Cardiac muscle cell (in vitro differentiated cells and primary cell): ENCODE measurements around the gene MYH9. TPM values are rescaled to one million over a fixed set of nuclear protein-coding genes. Genes with fewer than 3 reads are reported as not detected.

Experiments
- DNase-seq, 2 donors: peaks; one replicate each; pipeline versions ENCODE4 v3.0.0 to v3.0.0-alpha.2; 2010 to 2017; ENCODE audit warnings: low read depth in 1 of 2, low spot score in 1 of 2
- H3K27ac ChIP-seq: fragments of 200-600 bp; sonication (generic); 2 replicates; pipeline ENCODE4 v1.5.1; 2016
- H3K27me3 ChIP-seq: fragments of 200-600 bp; sonication (generic); 2 replicates; pipeline ENCODE4 v1.6.0; 2016; ENCODE audit warnings: control low read depth
- H3K36me3 ChIP-seq: fragments of 200-600 bp; sonication (generic); 2 replicates; pipeline ENCODE4 v1.5.1; 2016; ENCODE audit warnings: control low read depth
- H3K4me1 ChIP-seq: fragments of 200-600 bp; sonication (generic); 2 replicates; pipeline ENCODE4 v1.8.1; 2017; ENCODE audit warnings: low read depth, mild to moderate bottlenecking, mixed run types
- H3K4me3 ChIP-seq: fragments of 200-600 bp; sonication (generic); 2 replicates; pipeline ENCODE4 v1.5.1; 2016; ENCODE audit warnings: mild to moderate bottlenecking
- H3K9me3 ChIP-seq: fragments of 200-600 bp; sonication (generic); 2 replicates; pipeline ENCODE4 v1.5.1; 2017; ENCODE audit warnings: low read depth, mild to moderate bottlenecking, control low read depth
- polyA plus RNA-seq: library from polyadenylated mRNA; unstranded; fragments of >200 nt; fragmentation: Nextera tagmentation; extraction: Ambion mirVana; gene quantifications from 2 replicates; pipeline ENCODE4 v1.2.1, GENCODE V29; 2016
- total RNA-seq: library from RNA; depleted of rRNA; stranded (reverse); fragments of >200 nt; gene quantifications from 2 replicates; pipeline ENCODE4 v1.2.3, GENCODE V29; 2016
- TF ChIP-seq, protein P1 (sequence below): IDR thresholded peaks from 2 replicates; pipeline ENCODE4 v1.5.1; 2012; ENCODE audit warnings: low read depth, mild to moderate bottlenecking, low read length

The MYH9 gene
- total and polyA plus RNA-seq, 2 experiments from 2014 or later: 88.7 to 174 TPM

DNA sequence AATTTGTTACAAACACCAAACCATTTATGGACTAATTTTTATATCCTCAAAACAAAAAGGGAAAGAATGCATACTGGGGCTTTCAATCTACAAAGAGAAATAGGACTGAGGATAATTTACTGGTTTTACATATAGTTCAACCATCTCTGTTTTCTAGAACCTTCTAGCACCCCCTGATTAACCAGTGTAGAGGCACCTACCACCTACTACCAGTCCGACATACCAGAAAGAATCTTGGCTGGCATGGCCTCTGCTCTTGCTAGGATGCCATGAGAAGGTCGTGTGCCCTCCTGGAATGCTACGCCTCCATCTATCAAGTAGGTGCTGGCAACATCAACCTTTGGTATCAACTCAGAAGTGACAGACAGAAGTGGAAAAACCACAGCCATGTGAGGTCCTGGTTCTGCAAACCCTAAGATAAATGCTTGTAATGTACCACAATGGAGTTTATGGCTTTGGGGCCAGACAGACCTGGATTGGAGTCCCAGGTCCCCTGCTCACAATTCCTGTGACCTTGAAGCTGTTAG, 28.2 kb downstream of the MYH9 start:
- peaks cover 46% of the 10 kb centered on the region for H3K4me1 ChIP-seq

DNA sequence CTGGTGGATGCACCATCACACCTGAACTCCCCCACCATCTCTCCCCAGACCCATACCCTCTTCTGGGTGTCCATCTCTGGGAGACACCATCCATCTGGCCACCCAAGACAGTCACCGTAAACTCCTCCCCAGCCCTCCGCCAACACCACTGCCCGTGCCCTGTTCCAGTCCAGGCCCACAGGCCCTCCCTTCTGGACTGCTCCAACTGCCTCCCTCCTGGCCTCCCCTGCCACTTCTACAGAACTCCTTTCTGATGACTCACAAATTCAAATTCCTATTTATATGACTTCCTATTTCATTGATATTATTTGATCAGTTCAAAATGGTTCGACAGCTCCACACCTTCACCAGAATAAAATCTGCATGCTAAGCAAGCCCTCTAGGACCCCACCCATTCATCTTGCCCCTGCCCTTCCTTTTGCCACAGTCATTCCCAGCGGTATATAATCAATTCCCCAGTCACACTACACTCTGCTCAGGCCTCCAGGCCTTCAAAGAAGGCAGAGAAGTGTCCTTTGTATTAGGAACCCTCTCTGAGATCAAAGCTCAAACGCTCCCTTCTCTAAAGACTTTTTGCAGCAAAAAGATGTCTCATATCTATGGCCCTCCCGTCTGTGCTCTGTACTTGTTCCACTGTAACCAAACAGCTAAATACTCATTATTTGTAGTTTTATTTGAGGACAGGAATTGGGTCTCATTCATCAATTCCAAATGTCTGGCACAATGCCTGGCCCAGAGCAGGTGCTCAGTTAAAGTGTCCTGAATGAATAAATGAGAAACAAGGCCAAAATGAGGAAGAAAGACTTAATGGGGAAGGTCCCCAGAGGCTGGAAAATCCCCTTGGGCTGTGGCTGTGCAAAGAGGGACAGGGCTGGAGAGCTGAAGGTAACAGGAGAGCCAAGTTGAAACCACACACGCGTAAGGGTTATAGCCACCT, 29.0 kb downstream of the MYH9 start:
- Histone ChIP-seq H3K9me3 (no peaks in the 10 kb centered on the region), H3K27ac (peak overlapping the region; percentile 92), H3K4me1 (peaks cover 39% of the 10 kb centered on the region), H3K27me3 (no peaks in the 10 kb centered on the region), H3K4me3 (no peak overlapping the region), H3K36me3 (no peaks in the 10 kb centered on the region)
- DNase-seq: no peak
- TF ChIP-seq, protein P1, sequence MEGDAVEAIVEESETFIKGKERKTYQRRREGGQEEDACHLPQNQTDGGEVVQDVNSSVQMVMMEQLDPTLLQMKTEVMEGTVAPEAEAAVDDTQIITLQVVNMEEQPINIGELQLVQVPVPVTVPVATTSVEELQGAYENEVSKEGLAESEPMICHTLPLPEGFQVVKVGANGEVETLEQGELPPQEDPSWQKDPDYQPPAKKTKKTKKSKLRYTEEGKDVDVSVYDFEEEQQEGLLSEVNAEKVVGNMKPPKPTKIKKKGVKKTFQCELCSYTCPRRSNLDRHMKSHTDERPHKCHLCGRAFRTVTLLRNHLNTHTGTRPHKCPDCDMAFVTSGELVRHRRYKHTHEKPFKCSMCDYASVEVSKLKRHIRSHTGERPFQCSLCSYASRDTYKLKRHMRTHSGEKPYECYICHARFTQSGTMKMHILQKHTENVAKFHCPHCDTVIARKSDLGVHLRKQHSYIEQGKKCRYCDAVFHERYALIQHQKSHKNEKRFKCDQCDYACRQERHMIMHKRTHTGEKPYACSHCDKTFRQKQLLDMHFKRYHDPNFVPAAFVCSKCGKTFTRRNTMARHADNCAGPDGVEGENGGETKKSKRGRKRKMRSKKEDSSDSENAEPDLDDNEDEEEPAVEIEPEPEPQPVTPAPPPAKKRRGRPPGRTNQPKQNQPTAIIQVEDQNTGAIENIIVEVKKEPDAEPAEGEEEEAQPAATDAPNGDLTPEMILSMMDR: no peak

More for the DNA sequence above, 28.2 kb downstream of the MYH9 start:
- no peak overlapping the region for H3K4me3 ChIP-seq
- DNase-seq: no peak
- TF ChIP-seq, protein P1: no peak
- no peaks in the 10 kb centered on the region for H3K9me3 ChIP-seq
- no peaks in the 10 kb centered on the region for H3K27me3 ChIP-seq
- H3K27ac ChIP-seq: peak overlapping the region; percentile 92
- no peaks in the 10 kb centered on the region for H3K36me3 ChIP-seq

DNA sequence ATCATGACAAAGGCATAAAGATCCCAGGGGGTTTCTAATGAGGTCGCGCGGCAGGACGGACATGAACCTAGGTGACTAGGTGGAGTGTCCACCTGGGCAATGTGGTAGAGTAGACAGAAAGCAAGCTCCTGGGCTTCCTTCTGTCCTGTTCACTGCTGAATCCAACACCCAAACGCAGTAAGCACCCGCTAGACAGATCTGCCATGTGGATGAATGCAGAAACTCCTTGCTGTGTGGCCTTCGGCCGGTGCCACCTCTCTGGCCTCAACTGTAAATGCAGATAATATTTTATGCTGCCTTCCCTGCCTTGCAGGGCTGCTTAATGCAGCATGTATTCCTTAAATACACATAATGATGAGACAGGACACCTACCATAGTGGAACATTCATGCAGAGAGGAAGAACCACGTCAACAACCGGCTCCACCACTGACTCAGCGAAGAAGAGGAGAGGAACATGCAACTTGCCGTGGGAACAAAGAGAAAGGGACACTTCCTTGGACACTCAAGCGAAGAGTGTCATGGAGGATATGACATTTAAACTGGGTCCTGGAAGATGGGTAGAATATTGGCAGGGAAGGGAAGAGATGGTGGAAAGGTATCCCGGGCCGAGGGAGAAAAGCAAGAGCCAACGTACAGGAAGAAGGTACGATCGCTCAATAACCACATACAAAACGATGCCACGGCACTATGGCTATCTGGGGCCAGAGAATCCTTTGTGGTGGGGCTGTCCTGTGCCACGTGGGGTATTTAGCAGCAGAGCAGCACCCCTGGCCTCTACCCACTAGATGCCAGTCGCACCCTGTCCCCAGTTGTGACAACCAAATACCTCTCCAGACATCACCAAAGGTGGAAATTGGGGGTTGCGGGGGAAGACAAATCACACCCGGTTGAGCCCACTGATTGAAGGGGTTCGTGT, 30.8 kb downstream of the MYH9 start:
- H3K9me3 ChIP-seq: no peaks in the 10 kb centered on the region
- peak overlapping the region; percentile 46 for H3K27ac ChIP-seq
- TF ChIP-seq, protein P1: no peak
- no peaks in the 10 kb centered on the region for H3K27me3 ChIP-seq
- H3K4me3 ChIP-seq: no peak overlapping the region
- no peak for DNase-seq
- H3K36me3 ChIP-seq: no peaks in the 10 kb centered on the region
- H3K4me1 ChIP-seq: peaks cover 36% of the 10 kb centered on the region

DNA sequence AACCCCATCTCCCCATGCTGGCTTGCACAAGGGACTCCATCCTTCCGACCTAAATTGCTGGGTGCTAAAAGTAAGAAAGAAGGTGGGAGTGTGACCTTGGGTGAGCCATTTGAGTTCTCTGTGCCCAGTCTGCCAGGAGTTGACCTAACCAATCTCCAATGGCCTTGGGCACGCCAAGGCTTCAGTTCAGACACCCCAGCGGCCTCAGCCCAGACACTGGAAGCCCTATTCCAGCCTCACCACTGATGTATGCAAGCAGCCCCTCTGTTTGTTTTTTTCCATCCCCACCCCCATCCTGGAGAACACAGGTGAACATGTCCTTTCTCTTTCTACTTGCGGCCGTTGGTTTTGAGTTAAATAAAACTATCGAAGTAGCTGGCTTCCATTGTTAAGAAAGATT, 31.9 kb downstream of the MYH9 start:
- no peaks in the 10 kb centered on the region for H3K9me3 ChIP-seq
- no peak for DNase-seq
- no peaks in the 10 kb centered on the region for H3K27me3 ChIP-seq
- TF ChIP-seq, protein P1: no peak
- H3K36me3 ChIP-seq: no peaks in the 10 kb centered on the region
- H3K4me1 ChIP-seq: peaks cover 33% of the 10 kb centered on the region
- H3K4me3 ChIP-seq: no peak overlapping the region
- H3K27ac ChIP-seq: peak overlapping the region; percentile 79

DNA sequence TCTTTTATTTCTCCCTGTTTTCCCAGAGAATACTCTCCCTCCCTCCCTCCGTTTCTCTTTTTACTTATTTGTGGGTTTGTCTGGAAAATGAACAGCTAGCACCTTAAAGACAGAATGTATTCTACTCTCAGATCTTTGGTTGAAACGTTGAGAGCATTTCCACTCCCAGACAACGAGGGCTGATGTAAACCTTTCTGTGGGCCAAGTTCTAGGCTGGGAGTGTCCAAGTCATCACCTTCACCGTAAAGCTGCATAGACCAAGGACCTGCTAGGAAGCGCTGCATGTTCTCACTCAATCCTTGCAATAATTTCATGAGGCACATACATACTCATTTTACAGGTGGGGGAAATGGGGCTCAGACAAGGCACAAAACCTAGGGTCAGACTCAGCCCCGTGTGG, 32.4 kb downstream of the MYH9 start:
- Histone ChIP-seq H3K27ac (peak overlapping the region; percentile 79), H3K4me3 (no peak overlapping the region), H3K36me3 (no peaks in the 10 kb centered on the region), H3K4me1 (peaks cover 32% of the 10 kb centered on the region), H3K27me3 (no peaks in the 10 kb centered on the region), H3K9me3 (no peaks in the 10 kb centered on the region)
- peak in 1 of 2 donors; percentile 70 for DNase-seq
- TF ChIP-seq, protein P1: no peak
